WTC11 (cell line): Measurements from ENCODE around the gene TMEM178B. TPM values are rescaled to one million over a fixed set of nuclear protein-coding genes. Genes with fewer than 3 reads are reported as not detected.
A peak's percentile ranks its signal among the peaks of the same experiment; 100 is the strongest.

Experiments
- ATAC-seq: fragments of 200-7000 bp; cut with Tn5 transposase; 2 replicates; pipeline ENCODE4 v1.10.0; 2021; ENCODE audit warnings: mild to moderate bottlenecking, moderate library complexity
- CTCF ChIA-PET: fragments of 300-600 bp; sonication (Branson Sonifier 250); formaldehyde crosslinking; loops from one replicate; lab custom pipeline; 2021; ENCODE audit warnings: antibody characterized with exemption; lab: Charles Lee
- POLR2A ChIA-PET: fragments of 350-600 bp; sonication (Branson Sonifier 250); formaldehyde crosslinking; loops from one replicate; lab custom pipeline; 2021; ENCODE audit warnings: antibody characterized with exemption; lab: Charles Lee
- DNase-seq: peaks from one replicate; pipeline ENCODE4 v3.0.0; 2021; ENCODE audit warnings: low spot score
- H3K27ac Mint-ChIP-seq: 2 replicates; pipeline ENCODE4 v1.8.0; 2021; ENCODE audit warnings: mixed read lengths
- H3K27me3 Mint-ChIP-seq: 2 replicates; pipeline ENCODE4 v1.8.0; 2021; ENCODE audit warnings: low read depth, mild to moderate bottlenecking, moderate library complexity, mixed read lengths
- H3K36me3 Mint-ChIP-seq: 2 replicates; pipeline ENCODE4 v1.8.0; 2021; ENCODE audit warnings: mixed read lengths
- H3K4me1 Mint-ChIP-seq: 2 replicates; pipeline ENCODE4 v1.8.0; 2022; ENCODE audit warnings: mixed read lengths
- H3K4me3 Mint-ChIP-seq: 2 replicates; pipeline ENCODE4 v1.8.0; 2021; ENCODE audit warnings: mild to moderate bottlenecking, moderate library complexity, mixed read lengths
- H3K9me3 Mint-ChIP-seq: 2 replicates; pipeline ENCODE4 v1.8.0; 2021; ENCODE audit warnings: mixed read lengths
- ATF2 ChIP-seq: sonication (generic); formaldehyde crosslinking; IDR thresholded peaks from 2 replicates; pipeline ENCODE4 v1.8.1; 2022; ENCODE audit warnings: low read depth, missing genetic modification reagents, borderline replicate concordance
- FOXJ3 ChIP-seq: sonication (generic); formaldehyde crosslinking; IDR thresholded peaks from 2 replicates; pipeline ENCODE4 v1.9.0; 2021; ENCODE audit warnings: missing genetic modification reagents, mild to moderate bottlenecking, borderline replicate concordance
- FOXK1 ChIP-seq: sonication (generic); formaldehyde crosslinking; IDR thresholded peaks from 2 replicates; pipeline ENCODE4 v1.8.0; 2022; ENCODE audit warnings: mild to moderate bottlenecking, moderate library complexity, missing genetic modification reagents
- GTF2I ChIP-seq: fragments of 250-450 bp; sonication (Bioruptor Pico); conservative IDR thresholded peaks from 2 replicates; pipeline ENCODE4 v1.4.0; 2021; ENCODE audit warnings: mild to moderate bottlenecking
- IRF1 ChIP-seq: sonication (generic); formaldehyde crosslinking; IDR thresholded peaks from 2 replicates; pipeline ENCODE4 v1.8.0; 2023; ENCODE audit warnings: missing genetic modification reagents
- JUN ChIP-seq: sonication (generic); formaldehyde crosslinking; IDR thresholded peaks from 2 replicates; pipeline ENCODE4 v1.8.0; 2023; ENCODE audit warnings: mild to moderate bottlenecking, missing genetic modification reagents
- MXD4 ChIP-seq: fragments of 250-450 bp; sonication (Bioruptor Pico); IDR thresholded peaks from 2 replicates; pipeline ENCODE4 v1.8.0; 2021; ENCODE audit warnings: mild to moderate bottlenecking, moderate library complexity, borderline replicate concordance
- MYBL2 ChIP-seq: sonication (generic); formaldehyde crosslinking; IDR thresholded peaks from 2 replicates; pipeline ENCODE4 v1.8.1; 2023; ENCODE audit warnings: mild to moderate bottlenecking, moderate library complexity, missing genetic modification reagents
- STAT6 ChIP-seq: sonication (generic); formaldehyde crosslinking; conservative IDR thresholded peaks from 2 replicates; pipeline ENCODE4 v1.8.1; 2023; ENCODE audit warnings: mild to moderate bottlenecking, low read depth, missing genetic modification reagents, moderate library complexity
- ZBTB43 ChIP-seq: sonication (generic); formaldehyde crosslinking; IDR thresholded peaks from 2 replicates; pipeline ENCODE4 v1.8.1; 2023; ENCODE audit warnings: mild to moderate bottlenecking, missing genetic modification reagents
- ZNF232 ChIP-seq: sonication (generic); formaldehyde crosslinking; IDR thresholded peaks from 2 replicates; pipeline ENCODE4 v1.8.0; 2022; ENCODE audit warnings: mild to moderate bottlenecking, missing genetic modification reagents
- ZNF396 ChIP-seq: fragments of 250-450 bp; sonication (Bioruptor Pico); IDR thresholded peaks from 2 replicates; pipeline ENCODE4 v1.8.0; 2021; ENCODE audit warnings: mild to moderate bottlenecking, moderate library complexity, borderline replicate concordance
- ZNF416 ChIP-seq: fragments of 250-450 bp; sonication (Bioruptor Pico); IDR thresholded peaks from 2 replicates; pipeline ENCODE4 v1.9.0; 2021; ENCODE audit warnings: mild to moderate bottlenecking, inconsistent platforms
- ZNF423 ChIP-seq: fragments of 250-450 bp; sonication (Bioruptor Pico); IDR thresholded peaks from 2 replicates; pipeline ENCODE4 v2.1.2; 2022; ENCODE audit warnings: mild to moderate bottlenecking, moderate library complexity
- total RNA-seq: library from RNA; stranded (reverse); gene quantifications from 3 replicates; pipeline ENCODE4 v1.2.3, GENCODE V29; 2021
- TF ChIP-seq, protein P1 (sequence below): sonication (generic); formaldehyde crosslinking; IDR thresholded peaks from 2 replicates; pipeline ENCODE4 v1.8.0; 2022; ENCODE audit warnings: missing genetic modification reagents
- TF ChIP-seq, protein P2 (sequence below): fragments of 200-600 bp; IDR thresholded peaks from 2 replicates; pipeline ENCODE4 v1.8.0; 2022; ENCODE audit warnings: antibody characterized with exemption
- TF ChIP-seq, protein P3 (sequence below): fragments of 250-450 bp; sonication (Bioruptor Pico); IDR thresholded peaks from 2 replicates; pipeline ENCODE4 v1.9.0; 2021; ENCODE audit warnings: mild to moderate bottlenecking

Gene TMEM178B
- total RNA-seq, 1 experiment from 2014 or later: 20.4 TPM

GRCh38 chr7:141251957-141252356 is 178.1 kb downstream of the TMEM178B start:
- Mint-ChIP-seq H3K9me3 (peaks cover 9% of the 10 kb centered on the region; the same call in 1 of the 2 replicates), H3K4me3 (no peak overlapping the region), H3K27me3 (no peaks in the 10 kb centered on the region), H3K36me3 (peaks cover 4% of the 10 kb centered on the region; the same call in 1 of the 2 replicates), H3K27ac (no peak overlapping the region), H3K4me1 (peaks cover 10% of the 10 kb centered on the region)
- TF ChIP-seq IRF1 (CRISPR knock-in tag) (no peak), ZNF423 (CRISPR knock-in tag) (no peak), ATF2 (CRISPR knock-in tag) (no peak), ZBTB43 (CRISPR knock-in tag) (no peak)
- DNase-seq (no peak), ATAC-seq (peak; percentile 43; the same call in 1 of the 2 replicates)
- POLR2A ChIA-PET: no interaction called here
- CTCF ChIA-PET: interaction anchor here (0.6 to 1.1 kb wide), 4 partner anchors 9 to 403 kb away, joined by 3 to 5 read pairs (median 4); no protein-coding TSS in a partner anchor

DNA sequence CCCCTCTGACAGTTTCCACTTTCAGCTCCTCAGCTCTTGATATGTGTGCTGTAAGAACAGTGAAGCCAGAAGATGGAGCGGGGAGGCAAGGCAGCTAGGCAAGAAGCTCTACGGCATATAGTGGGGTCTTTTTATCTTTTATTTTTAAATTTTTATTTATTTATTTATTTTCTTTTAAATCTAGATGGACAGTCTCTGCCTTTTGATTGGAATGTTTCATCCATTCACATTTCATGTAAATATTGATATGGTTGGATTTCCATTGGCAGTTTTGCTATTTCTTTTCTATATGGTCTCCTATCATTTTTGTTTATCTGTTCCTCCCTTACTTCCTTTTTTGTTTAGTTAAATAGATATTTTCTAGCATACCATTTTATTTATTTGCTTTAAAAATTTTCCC is 183.7 kb downstream of the TMEM178B start:
- Mint-ChIP-seq H3K9me3 (peaks cover 15% of the 10 kb centered on the region), H3K36me3 (peaks cover 12% of the 10 kb centered on the region), H3K4me1 (peaks cover 9% of the 10 kb centered on the region), H3K4me3 (no peak overlapping the region), H3K27ac (no peak overlapping the region), H3K27me3 (no peaks in the 10 kb centered on the region)
- ChIA-PET CTCF (interaction anchor here (1.1 kb wide), 1 partner anchor 276 kb away, joined by 3 read pairs; no protein-coding TSS in a partner anchor), POLR2A (no interaction called here)
- no peak for TF ChIP-seq GTF2I (CRISPR knock-in tag)
- TF ChIP-seq STAT6: no peak
- TF ChIP-seq, protein P1, sequence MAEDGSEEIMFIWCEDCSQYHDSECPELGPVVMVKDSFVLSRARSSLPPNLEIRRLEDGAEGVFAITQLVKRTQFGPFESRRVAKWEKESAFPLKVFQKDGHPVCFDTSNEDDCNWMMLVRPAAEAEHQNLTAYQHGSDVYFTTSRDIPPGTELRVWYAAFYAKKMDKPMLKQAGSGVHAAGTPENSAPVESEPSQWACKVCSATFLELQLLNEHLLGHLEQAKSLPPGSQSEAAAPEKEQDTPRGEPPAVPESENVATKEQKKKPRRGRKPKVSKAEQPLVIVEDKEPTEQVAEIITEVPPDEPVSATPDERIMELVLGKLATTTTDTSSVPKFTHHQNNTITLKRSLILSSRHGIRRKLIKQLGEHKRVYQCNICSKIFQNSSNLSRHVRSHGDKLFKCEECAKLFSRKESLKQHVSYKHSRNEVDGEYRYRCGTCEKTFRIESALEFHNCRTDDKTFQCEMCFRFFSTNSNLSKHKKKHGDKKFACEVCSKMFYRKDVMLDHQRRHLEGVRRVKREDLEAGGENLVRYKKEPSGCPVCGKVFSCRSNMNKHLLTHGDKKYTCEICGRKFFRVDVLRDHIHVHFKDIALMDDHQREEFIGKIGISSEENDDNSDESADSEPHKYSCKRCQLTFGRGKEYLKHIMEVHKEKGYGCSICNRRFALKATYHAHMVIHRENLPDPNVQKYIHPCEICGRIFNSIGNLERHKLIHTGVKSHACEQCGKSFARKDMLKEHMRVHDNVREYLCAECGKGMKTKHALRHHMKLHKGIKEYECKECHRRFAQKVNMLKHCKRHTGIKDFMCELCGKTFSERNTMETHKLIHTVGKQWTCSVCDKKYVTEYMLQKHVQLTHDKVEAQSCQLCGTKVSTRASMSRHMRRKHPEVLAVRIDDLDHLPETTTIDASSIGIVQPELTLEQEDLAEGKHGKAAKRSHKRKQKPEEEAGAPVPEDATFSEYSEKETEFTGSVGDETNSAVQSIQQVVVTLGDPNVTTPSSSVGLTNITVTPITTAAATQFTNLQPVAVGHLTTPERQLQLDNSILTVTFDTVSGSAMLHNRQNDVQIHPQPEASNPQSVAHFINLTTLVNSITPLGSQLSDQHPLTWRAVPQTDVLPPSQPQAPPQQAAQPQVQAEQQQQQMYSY (CRISPR knock-in tag): no peak
- TF ChIP-seq, protein P2, sequence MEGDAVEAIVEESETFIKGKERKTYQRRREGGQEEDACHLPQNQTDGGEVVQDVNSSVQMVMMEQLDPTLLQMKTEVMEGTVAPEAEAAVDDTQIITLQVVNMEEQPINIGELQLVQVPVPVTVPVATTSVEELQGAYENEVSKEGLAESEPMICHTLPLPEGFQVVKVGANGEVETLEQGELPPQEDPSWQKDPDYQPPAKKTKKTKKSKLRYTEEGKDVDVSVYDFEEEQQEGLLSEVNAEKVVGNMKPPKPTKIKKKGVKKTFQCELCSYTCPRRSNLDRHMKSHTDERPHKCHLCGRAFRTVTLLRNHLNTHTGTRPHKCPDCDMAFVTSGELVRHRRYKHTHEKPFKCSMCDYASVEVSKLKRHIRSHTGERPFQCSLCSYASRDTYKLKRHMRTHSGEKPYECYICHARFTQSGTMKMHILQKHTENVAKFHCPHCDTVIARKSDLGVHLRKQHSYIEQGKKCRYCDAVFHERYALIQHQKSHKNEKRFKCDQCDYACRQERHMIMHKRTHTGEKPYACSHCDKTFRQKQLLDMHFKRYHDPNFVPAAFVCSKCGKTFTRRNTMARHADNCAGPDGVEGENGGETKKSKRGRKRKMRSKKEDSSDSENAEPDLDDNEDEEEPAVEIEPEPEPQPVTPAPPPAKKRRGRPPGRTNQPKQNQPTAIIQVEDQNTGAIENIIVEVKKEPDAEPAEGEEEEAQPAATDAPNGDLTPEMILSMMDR: no peak
- TF ChIP-seq, protein P3, sequence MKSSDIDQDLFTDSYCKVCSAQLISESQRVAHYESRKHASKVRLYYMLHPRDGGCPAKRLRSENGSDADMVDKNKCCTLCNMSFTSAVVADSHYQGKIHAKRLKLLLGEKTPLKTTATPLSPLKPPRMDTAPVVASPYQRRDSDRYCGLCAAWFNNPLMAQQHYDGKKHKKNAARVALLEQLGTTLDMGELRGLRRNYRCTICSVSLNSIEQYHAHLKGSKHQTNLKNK: no peak
- TF ChIP-seq ZNF396 (CRISPR knock-in tag): no peak
- no peak for TF ChIP-seq FOXJ3
- no peak for TF ChIP-seq ZNF232
- no peak for TF ChIP-seq MYBL2 (CRISPR knock-in tag)
- no peak for TF ChIP-seq FOXK1 (CRISPR knock-in tag)
- TF ChIP-seq MXD4: no peak
- TF ChIP-seq JUN (CRISPR knock-in tag): no peak
- TF ChIP-seq ZNF416 (CRISPR knock-in tag): no peak
- ATAC-seq (no peak), DNase-seq (no peak)
